ENCODE measurements around the gene ZNF774. TPM values are rescaled to one million over a fixed set of nuclear protein-coding genes. Genes with fewer than 3 reads are reported as not detected.
A peak's percentile ranks its signal among the peaks of the same experiment; 100 is the strongest.

Gene ZNF774
- total RNA-seq, 2 experiments from 2014 or later: 0.83 to 1.0 TPM

DNA sequence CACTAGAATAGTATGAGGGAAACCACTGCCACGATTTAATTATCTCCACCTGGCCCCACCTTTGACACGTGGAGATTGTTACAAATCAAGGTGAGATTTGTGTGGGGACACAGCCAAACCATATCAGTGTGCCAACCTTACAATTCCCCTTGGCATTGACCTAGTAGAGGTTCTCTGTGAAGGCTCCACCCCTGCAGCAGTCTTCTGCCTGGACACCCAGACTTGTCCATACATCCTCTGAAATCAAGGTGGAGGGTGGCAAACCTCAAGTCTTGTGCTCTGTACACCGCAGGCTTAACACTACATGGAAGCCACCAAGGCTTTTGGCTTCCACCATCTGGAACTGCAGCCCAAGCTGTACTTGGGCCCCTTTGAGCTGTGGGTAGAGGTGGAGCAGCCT lies 27.2 kb downstream of the ZNF774 start:
- Mint-ChIP-seq H3K4me3 (no peak overlapping the region), H3K4me1 (peaks cover 48% of the 10 kb centered on the region), H3K9me3 (peaks cover 28% of the 10 kb centered on the region), H3K27ac (no peak overlapping the region), H3K27me3 (no peaks in the 10 kb centered on the region), H3K36me3 (ENCODE audit: low read depth) (peaks cover 35% of the 10 kb centered on the region)
- ChIA-PET CTCF (no interaction called here), POLR2A (interaction anchor here (3.2 to 6.5 kb wide), 2 partner anchors 9 to 17 kb away, joined by 27 to 94 read pairs; partner anchors contain the start of gene IQGAP1)
- no peak for DNase-seq

DNA sequence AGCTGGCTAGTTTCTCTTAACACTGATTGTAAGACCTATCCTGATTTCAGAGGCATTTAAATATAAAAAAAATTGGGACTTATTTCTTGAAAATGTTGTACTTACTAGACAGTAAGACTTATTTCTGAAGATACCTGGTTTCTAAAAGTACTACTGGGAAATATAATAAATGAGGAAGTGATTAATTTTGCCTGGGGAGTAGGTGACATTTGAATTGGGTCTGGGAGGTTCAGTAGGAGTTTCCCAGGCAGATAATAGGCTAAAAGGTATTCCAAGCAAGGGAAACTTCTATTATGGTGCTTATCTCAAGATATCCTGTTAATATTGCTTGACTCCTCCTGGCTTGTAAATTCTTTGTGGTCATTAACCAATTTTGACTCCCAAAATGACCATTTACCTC lies 29.4 kb downstream of the ZNF774 start:
- H3K4me1 Mint-ChIP-seq: peaks cover 32% of the 10 kb centered on the region
- no peak overlapping the region for H3K4me3 Mint-ChIP-seq
- no peak overlapping the region for H3K27ac Mint-ChIP-seq
- CTCF ChIA-PET: interaction anchor here (1.1 to 3.0 kb wide), 3 partner anchors 10 to 20 kb away, joined by 3 to 13 read pairs (median 4); no protein-coding TSS in a partner anchor
- H3K9me3 Mint-ChIP-seq: peaks cover 21% of the 10 kb centered on the region
- DNase-seq: no peak
- H3K27me3 Mint-ChIP-seq: no peaks in the 10 kb centered on the region
- POLR2A ChIA-PET: interaction anchor here (0.7 kb wide), 1 partner anchor 101 kb away, joined by 3 read pairs; no protein-coding TSS in a partner anchor
- H3K36me3 Mint-ChIP-seq (ENCODE audit: low read depth): peaks cover 24% of the 10 kb centered on the region

DNA sequence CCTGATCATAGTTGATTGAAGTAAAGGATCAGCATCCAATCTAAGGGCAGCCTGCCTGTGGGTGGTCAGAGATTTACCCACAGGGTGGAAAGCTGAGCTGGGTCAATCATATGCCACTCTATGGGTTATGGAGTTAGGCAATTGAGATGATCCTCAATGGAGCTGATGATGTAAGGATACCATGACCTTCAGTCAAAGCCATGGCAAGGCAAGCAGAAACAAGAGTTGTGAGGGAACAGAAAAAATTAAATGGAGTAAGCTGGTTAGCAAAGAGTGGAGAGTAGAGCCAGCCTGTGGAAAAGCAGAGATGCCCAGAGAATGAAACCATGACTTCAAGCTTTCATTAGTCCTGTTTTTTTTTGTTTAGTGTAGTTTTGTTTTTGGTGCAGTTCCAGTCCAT lies 30.2 kb downstream of the ZNF774 start:
- peaks cover 17% of the 10 kb centered on the region for H3K36me3 Mint-ChIP-seq (ENCODE audit: low read depth)
- H3K4me3 Mint-ChIP-seq: no peak overlapping the region
- DNase-seq: no peak
- no peak overlapping the region for H3K27ac Mint-ChIP-seq
- H3K27me3 Mint-ChIP-seq: no peaks in the 10 kb centered on the region
- POLR2A ChIA-PET: interaction anchor here (0.6 to 1.2 kb wide), 3 partner anchors 9 to 456 kb away, joined by 3 to 4 read pairs (median 3); no protein-coding TSS in a partner anchor
- peaks cover 26% of the 10 kb centered on the region for H3K4me1 Mint-ChIP-seq
- CTCF ChIA-PET: interaction anchor here (0.6 to 3.0 kb wide), 4 partner anchors 12 to 228 kb away, joined by 3 to 13 read pairs (median 7); no protein-coding TSS in a partner anchor
- H3K9me3 Mint-ChIP-seq: peaks cover 21% of the 10 kb centered on the region

DNA sequence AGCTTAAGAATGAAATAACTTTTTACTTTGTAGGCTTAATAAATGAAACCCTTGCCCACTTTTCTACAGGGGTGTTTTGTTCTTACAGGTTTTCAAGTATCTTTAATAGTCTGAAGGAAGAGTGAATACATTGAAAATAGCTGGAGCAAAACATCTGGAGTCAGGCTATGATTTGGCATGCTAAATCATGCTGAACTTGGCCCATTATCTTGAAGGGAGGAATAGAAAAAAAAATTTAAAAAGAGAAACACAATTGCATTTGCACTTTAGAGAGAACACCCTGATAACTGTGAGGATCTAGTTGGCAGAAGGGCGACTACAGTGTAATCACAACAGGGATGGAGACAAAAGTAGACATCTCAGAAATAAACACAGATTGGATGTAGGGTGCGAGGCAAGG lies 34.1 kb downstream of the ZNF774 start:
- peak overlapping the region; percentile 61 for H3K27ac Mint-ChIP-seq
- POLR2A ChIA-PET: interaction anchor here (3.8 kb wide), 1 partner anchor 10 kb away, joined by 94 read pairs; no protein-coding TSS in a partner anchor
- CTCF ChIA-PET: interaction anchor here (0.6 to 0.8 kb wide), 2 partner anchors 97 to 175 kb away, joined by 3 to 4 read pairs; no protein-coding TSS in a partner anchor
- peaks cover 27% of the 10 kb centered on the region for H3K36me3 Mint-ChIP-seq (ENCODE audit: low read depth)
- H3K27me3 Mint-ChIP-seq: no peaks in the 10 kb centered on the region
- H3K9me3 Mint-ChIP-seq: peaks cover under 1% of the 10 kb centered on the region
- peak overlapping the region; percentile 24 for H3K4me3 Mint-ChIP-seq
- DNase-seq: no peak
- H3K4me1 Mint-ChIP-seq: peaks cover 37% of the 10 kb centered on the region

DNA sequence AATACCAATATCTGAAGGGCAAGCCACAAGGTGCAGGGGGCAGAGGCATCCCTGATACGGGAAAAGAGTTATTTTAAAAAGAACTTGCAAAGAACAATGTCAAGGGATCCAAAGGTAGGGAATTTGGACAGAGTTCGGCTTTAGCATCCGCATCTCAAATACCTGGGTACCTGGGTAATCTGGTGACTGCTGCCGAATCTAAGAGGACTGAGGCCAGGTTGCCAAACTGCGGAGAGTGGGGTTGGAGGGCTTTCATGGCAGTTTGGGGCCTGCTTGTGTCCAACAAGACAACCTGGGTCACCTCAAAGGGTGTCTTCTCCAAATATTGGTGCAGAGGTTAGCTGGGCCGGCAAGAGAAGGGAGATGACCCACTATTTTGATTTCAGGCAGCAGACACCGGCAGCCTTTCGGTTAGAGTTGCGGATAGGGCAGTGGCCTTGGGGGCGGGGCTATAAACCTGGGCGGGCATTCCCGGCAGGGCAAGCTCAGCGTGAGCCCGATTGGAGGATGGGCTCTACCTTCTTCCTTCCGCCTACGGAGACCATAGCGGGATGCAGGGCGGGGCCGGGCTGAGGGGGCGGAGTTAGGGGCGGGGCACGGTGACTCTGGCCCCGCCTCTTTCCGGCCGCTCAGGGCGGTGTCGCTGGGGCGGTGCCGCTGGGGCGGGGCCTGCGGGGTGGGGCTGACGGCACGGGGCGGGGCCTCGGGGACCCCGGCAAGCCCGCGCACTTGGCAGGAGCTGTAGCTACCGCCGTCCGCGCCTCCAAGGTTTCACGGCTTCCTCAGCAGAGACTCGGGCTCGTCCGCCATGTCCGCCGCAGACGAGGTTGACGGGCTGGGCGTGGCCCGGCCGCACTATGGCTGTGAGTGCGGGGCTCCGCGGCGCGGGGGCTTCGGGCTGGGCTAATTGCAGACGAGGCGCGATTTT lies 35.7 kb downstream of the ZNF774 start, which contains the start of gene IQGAP1:
Gene IQGAP1, plus strand, starts transcription at position 709 of the 928 bp plus-strand sequence. Its CDS starts 100 bp downstream, at position 809.
- Mint-ChIP-seq H3K9me3 (no peaks in the 10 kb centered on the region), H3K36me3 (ENCODE audit: low read depth) (peaks cover 41% of the 10 kb centered on the region), H3K4me1 (peaks cover 48% of the 10 kb centered on the region), H3K27me3 (no peaks in the 10 kb centered on the region), H3K4me3 (peak within 1 kb of the TSS; percentile 92), H3K27ac (peak within 1 kb of the TSS; percentile 92)
- peak; percentile 97 for DNase-seq
- ChIA-PET POLR2A (interaction anchor here (0.7 to 5.6 kb wide), 33 partner anchors 12 to 568 kb away, joined by 3 to 94 read pairs (median 5); partner anchors contain the start of genes CIB1, GDPGP1, HDDC3 and IDH2), CTCF (interaction anchor here (0.6 to 3.4 kb wide), 13 partner anchors 9 to 543 kb away, joined by 3 to 47 read pairs (median 4); partner anchors contain the start of gene MAN2A2)

DNA sequence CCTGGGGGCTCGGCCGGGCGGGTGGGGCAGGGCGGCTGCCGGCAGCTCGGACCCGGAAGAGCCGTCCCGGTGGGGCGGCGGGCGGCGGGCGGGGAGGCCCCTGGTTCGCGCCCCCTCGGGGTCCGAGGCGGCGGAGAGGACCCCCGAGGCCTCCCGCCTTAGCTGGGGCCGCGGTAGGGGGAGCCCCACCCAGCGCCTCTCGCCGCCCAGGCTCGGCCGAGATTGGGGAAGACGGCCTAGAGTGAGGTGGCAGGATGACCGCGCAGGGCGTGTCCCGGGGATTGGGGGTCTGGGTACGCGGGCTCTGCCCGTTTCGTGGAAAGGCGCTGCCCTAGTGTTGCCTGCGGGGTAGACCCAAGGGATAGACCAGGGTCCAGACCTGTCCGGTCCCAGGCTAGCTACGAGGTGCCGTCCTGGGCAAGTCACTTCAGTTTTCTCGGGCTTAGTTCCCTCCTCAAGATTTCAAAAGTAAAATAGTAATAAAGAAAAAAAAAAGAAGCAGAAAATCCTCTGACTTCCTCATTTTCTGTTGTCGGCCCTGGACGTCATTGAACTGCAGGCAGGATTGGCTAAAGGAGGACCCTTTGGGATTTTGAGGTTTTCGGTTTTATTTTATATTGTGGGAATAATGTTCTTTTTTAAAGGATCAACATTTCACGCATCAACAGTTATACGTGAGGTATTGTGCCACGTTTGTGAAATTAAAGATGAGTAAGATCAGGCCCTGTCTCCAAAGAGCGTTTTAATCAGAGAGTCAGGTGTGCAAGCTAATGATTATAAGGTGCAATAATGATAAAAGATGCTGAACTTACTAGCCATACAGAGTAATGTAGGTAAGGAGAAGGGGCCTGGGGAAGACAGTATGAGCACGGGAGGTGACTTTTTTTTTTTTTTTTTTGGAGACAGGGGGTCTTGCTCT lies 36.6 kb downstream of the ZNF774 start:
- Mint-ChIP-seq H3K27me3 (no peaks in the 10 kb centered on the region), H3K4me1 (peaks cover 56% of the 10 kb centered on the region), H3K27ac (peak overlapping the region; percentile 92), H3K9me3 (no peaks in the 10 kb centered on the region), H3K36me3 (ENCODE audit: low read depth) (peaks cover 51% of the 10 kb centered on the region), H3K4me3 (peak overlapping the region; percentile 92)
- POLR2A ChIA-PET: interaction anchor here (0.7 to 5.6 kb wide), 33 partner anchors 11 to 567 kb away, joined by 3 to 94 read pairs (median 5); partner anchors contain the start of genes CIB1, GDPGP1, HDDC3 and IDH2
- CTCF ChIA-PET: interaction anchor here (0.7 to 3.4 kb wide), 11 partner anchors 10 to 542 kb away, joined by 3 to 47 read pairs (median 7); no protein-coding TSS in a partner anchor
- peak; percentile 72 for DNase-seq

DNA sequence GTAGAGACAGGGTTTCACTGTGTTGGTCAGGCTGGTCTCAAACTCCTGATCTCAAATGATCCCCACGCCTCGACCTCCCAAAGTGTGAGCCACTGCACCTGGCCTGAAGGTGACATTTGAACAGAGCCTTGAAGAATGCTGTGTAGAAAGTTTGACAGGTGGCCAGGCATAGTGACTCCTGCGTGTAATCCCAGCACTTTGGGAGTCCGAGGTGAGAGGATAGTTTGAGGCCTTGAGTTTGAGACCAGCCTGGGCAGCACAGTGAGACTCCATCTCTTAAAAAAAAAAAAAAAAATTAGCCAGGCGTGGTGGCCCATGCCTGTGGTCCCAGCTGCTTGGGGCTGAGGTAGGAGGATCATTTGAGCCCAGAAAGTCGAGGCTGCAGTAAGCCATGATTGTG lies 37.4 kb downstream of the ZNF774 start:
- H3K27ac Mint-ChIP-seq: peak overlapping the region; percentile 86

DNA sequence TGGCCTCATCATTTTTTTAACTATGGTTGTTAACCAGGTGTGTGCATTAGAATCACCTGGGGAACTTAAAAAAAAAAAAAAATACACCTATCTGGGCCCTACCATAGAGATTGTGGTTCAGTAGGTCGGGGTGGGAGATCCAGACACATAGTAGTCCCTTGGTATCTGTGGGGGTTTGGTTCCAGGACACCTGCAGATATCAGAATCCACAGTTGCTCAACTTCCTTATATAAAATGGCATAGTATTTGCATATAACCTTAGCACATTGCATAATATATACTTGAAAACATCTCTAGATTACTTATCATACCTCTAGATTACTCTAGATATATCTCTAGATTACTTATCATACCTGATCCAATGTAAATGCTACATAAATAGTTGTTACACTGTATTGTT lies 41.0 kb downstream of the ZNF774 start:
- H3K4me1 Mint-ChIP-seq: peaks cover 70% of the 10 kb centered on the region
- no peak for DNase-seq
- H3K9me3 Mint-ChIP-seq: no peaks in the 10 kb centered on the region
- ChIA-PET POLR2A (interaction anchor here (2.4 kb wide), 1 partner anchor 8 kb away, joined by 25 read pairs; no protein-coding TSS in a partner anchor), CTCF (interaction anchor here (0.6 to 1.5 kb wide), 3 partner anchors 10 to 36 kb away, joined by 3 to 5 read pairs (median 3); no protein-coding TSS in a partner anchor)
- no peak overlapping the region for H3K27ac Mint-ChIP-seq
- no peak overlapping the region for H3K4me3 Mint-ChIP-seq
- peaks cover 70% of the 10 kb centered on the region for H3K36me3 Mint-ChIP-seq (ENCODE audit: low read depth)
- no peaks in the 10 kb centered on the region for H3K27me3 Mint-ChIP-seq

More for the DNA sequence above, 37.4 kb downstream of the ZNF774 start:
- Mint-ChIP-seq H3K9me3 (no peaks in the 10 kb centered on the region), H3K36me3 (ENCODE audit: low read depth) (peaks cover 57% of the 10 kb centered on the region), H3K4me1 (peaks cover 62% of the 10 kb centered on the region), H3K4me3 (peak overlapping the region; percentile 92), H3K27me3 (no peaks in the 10 kb centered on the region)
- ChIA-PET POLR2A (interaction anchor here (1.0 to 5.6 kb wide), 12 partner anchors 10 to 543 kb away, joined by 3 to 94 read pairs (median 10); partner anchors contain the start of genes HDDC3 and ZNF774), CTCF (interaction anchor here (0.9 to 3.4 kb wide), 6 partner anchors 9 to 93 kb away, joined by 4 to 47 read pairs (median 10); no protein-coding TSS in a partner anchor)
- DNase-seq: no peak

DNA sequence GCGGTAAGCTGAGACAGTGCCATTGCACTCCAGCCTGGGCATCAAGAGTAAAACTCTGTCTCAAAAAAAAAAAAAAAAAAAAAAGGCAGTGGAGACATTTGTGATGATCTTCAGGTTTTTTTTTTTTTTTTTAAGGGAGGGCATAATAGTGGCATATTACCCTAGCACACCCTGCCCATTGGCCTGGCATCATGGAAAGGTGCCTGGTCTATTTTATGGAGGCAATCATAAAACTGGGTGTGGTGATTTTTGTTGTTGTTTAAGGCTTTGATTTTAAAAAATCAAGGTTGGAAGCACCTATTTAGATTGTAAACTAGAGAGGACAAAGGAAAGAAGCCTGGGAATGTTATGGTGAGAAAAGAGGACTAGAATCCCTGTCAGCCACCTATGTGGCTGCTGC lies 42.0 kb downstream of the ZNF774 start:
- H3K9me3 Mint-ChIP-seq: no peaks in the 10 kb centered on the region
- H3K4me1 Mint-ChIP-seq: peaks cover 71% of the 10 kb centered on the region
- ChIA-PET POLR2A (no interaction called here), CTCF (interaction anchor here (0.6 to 1.3 kb wide), 3 partner anchors 20 to 81 kb away, joined by 3 read pairs; no protein-coding TSS in a partner anchor)
- no peak for DNase-seq
- H3K4me3 Mint-ChIP-seq: no peak overlapping the region
- no peaks in the 10 kb centered on the region for H3K27me3 Mint-ChIP-seq
- no peak overlapping the region for H3K27ac Mint-ChIP-seq
- peaks cover 66% of the 10 kb centered on the region for H3K36me3 Mint-ChIP-seq (ENCODE audit: low read depth)

DNA sequence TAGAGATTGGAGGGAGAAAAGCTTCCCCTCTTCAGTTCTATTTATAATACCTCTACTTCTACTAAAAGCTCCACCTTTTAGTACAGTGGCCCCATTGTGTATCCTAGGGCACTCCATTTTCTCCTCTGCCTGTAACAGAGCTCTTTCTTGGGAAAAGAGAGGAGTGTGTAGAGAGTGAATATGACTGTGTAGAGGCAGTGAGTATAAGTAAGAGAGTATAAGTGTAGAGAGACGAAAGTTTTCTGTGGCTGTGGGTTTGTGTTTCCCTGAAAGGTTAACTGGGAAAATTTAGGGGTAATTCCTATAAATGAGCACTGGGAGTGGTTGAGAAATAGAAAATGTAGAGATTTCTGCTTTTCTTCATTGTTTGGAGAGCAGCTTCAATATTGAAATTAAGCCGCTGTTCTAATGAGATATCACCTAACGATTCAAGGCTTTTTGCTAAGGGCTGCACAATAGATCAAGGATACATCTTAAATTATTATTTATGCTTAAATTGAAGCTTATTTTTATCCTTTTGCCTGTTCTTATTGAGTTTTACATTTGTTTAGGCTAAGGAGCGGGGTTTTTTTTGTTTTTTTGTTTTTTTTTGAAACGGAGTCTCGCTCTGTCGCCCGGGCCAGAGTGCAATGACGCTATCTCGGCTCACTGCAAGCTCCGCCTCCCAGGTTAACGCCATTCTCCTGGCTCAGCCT lies 42.8 kb downstream of the ZNF774 start:
- no peak for DNase-seq
- POLR2A ChIA-PET: interaction anchor here (0.5 to 2.6 kb wide), 6 partner anchors 13 to 108 kb away, joined by 3 to 8 read pairs (median 4); no protein-coding TSS in a partner anchor
- CTCF ChIA-PET: interaction anchor here (1.3 to 1.5 kb wide), 2 partner anchors 19 to 87 kb away, joined by 3 to 5 read pairs; no protein-coding TSS in a partner anchor
- Mint-ChIP-seq H3K4me1 (peaks cover 70% of the 10 kb centered on the region), H3K27me3 (no peaks in the 10 kb centered on the region), H3K36me3 (ENCODE audit: low read depth) (peaks cover 61% of the 10 kb centered on the region), H3K9me3 (no peaks in the 10 kb centered on the region), H3K4me3 (no peak overlapping the region), H3K27ac (no peak overlapping the region)

DNA sequence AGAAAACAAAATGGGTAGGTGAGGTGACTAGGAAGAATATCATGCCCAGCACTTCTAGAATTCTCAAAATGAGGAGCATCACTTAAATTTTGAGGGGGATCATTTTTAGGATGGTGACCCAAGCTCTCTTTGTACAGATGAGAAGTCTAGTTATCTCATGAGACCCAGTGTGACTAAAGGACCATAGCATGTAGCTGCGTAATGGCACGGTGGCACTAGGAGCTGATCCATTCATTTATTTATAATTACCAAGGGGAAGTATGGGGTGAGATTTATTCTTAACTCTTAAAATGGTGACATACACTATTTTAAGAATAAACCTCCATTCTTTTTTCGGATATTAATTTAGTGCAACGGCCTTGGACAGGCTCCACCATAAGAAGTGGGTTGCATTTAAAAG lies 44.2 kb downstream of the ZNF774 start:
- peaks cover 70% of the 10 kb centered on the region for H3K4me1 Mint-ChIP-seq
- H3K9me3 Mint-ChIP-seq: no peaks in the 10 kb centered on the region
- H3K27me3 Mint-ChIP-seq: no peaks in the 10 kb centered on the region
- ChIA-PET POLR2A (interaction anchor here (2.6 to 7.1 kb wide), 2 partner anchors 8 to 11 kb away, joined by 8 to 78 read pairs; partner anchors contain the start of gene IQGAP1), CTCF (interaction anchor here (1.5 kb wide), 1 partner anchor 9 kb away, joined by 4 read pairs; the partner anchor contains the start of gene IQGAP1)
- no peak overlapping the region for H3K4me3 Mint-ChIP-seq
- H3K36me3 Mint-ChIP-seq (ENCODE audit: low read depth): peaks cover 47% of the 10 kb centered on the region
- no peak for DNase-seq
- peak overlapping the region; percentile 0 for H3K27ac Mint-ChIP-seq
